ENCODE results near the gene FAM229B. TPM values are rescaled to one million over a fixed set of nuclear protein-coding genes. Genes with fewer than 3 reads are reported as not detected.
"Not testable (repeated sequence)": the region's sequence is repeated elsewhere in the genome, so short reads cannot be mapped to it uniquely, and the experiment has no call there.

FAM229B gene, protein sequence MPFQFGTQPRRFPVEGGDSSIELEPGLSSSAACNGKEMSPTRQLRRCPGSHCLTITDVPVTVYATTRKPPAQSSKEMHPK
- 9.1 and 9.8 TPM in 2 replicates for total RNA-seq (2012; rRNA removed)

DNA sequence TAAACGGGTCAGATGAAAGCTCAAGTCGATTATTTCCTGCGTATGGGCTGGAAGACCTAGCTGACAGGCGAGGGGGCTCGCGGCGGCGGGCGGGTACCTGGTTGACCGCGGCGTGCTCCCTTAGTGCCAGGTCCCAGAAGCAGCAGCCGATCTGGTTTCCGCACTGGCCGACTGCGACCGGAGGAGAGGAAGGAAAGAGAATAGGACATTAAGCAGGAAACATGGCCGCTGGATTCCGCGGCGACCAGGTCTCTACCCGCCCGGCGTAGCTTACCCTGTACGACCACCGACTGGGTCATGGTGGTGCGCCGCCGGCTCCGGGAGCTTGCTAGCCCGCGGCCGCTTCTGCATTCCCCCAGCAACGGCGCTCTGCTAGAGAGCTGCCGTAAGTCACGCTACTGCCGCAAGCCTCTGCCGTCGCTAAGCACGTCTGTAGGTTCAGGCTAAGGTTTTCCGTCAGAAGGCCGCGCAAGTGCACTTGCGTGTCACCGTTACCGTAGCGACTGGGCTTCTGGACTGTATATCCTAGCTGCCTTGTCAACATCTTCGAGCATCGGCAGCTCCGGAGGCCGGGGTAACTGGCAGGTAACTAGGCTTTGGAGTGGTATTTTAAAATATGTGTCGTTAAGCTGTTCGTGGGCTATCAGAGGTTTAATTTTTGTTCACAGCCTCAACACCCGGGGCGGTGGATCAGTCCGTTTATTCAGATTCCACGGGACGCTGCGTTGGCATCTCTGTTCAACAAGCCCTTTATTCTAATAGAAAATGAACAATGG lies at the start of gene FAM229B, which contains the start of gene TUBE1:
TSS of gene FAM229B (plus strand) at position 456 of the 776 bp plus-strand sequence. CDS start 11,693 bp downstream, outside the sequence.
TSS of gene TUBE1 (minus strand) at position 347 of the 776 bp plus-strand sequence. CDS start at position 299, 48 bp downstream.
- no peaks in the 10 kb centered on the region for H3K27me3 ChIP-seq (ENCODE audit: control insufficient read depth, insufficient read depth, low read length)
- H3K9ac ChIP-seq (ENCODE audit: low read depth, low read length), result peak within 1 kb of the TSS; percentile 86
- peak within 1 kb of the TSS; percentile 98 for H3K4me3 ChIP-seq (ENCODE audit: low read length)
- H3K4me2 ChIP-seq (ENCODE audit: low read length), result peak within 1 kb of the TSS; percentile 92
- H3K9me3 ChIP-seq (replicated peaks; ENCODE audit: low read length), result no peaks in the 10 kb centered on the region
- H3K4me1 ChIP-seq (ENCODE audit: control insufficient read depth, insufficient read depth, low read length), result peaks cover 4% of the 10 kb centered on the region
- H3K36me3 ChIP-seq (ENCODE audit: insufficient read depth, low read length), result peaks cover 8% of the 10 kb centered on the region

GRCh38 chr6:112037783-112038216 lies 49.6 kb upstream of the FAM229B start:
- H3K4me3 ChIP-seq (ENCODE audit: low read length), result peak overlapping the region; percentile 41
- H3K9ac ChIP-seq (ENCODE audit: low read depth, low read length), result peak overlapping the region; percentile 97
- H3K27me3 ChIP-seq (ENCODE audit: control insufficient read depth, insufficient read depth, low read length), result no peaks in the 10 kb centered on the region
- H3K4me1 ChIP-seq (ENCODE audit: control insufficient read depth, insufficient read depth, low read length), result peaks cover 84% of the 10 kb centered on the region
- H3K9me3 ChIP-seq (replicated peaks; ENCODE audit: low read length), result no peaks in the 10 kb centered on the region
- no peaks in the 10 kb centered on the region for H3K36me3 ChIP-seq (ENCODE audit: insufficient read depth, low read length)
- peak overlapping the region; percentile 61 for H3K4me2 ChIP-seq (ENCODE audit: low read length)

DNA sequence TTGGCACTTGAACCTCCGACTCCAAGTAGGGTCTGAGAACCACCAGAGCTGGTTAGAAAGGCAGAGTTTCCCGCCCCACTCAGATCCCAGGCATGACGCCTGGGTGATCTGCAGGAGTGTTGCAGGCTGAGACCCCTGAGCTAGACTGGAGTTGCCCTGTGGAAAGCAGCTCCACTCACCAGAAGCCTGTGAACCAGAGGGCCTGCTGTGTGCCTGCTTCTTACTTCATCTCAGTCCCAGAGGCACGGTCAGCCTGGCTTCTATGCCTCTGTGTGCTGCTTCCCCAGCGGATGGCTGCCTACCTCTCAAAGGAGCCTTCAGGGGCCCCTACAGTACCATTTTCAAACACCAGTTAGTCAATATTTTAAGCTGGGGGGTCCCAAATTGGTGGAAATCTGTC lies 49.1 kb upstream of the FAM229B start:
- Histone ChIP-seq H3K4me1 (ENCODE audit: control insufficient read depth, insufficient read depth, low read length) (peaks cover 85% of the 10 kb centered on the region), H3K27me3 (ENCODE audit: control insufficient read depth, insufficient read depth, low read length) (no peaks in the 10 kb centered on the region), H3K36me3 (ENCODE audit: insufficient read depth, low read length) (no peaks in the 10 kb centered on the region), H3K9me3 (replicated peaks; ENCODE audit: low read length) (no peaks in the 10 kb centered on the region), H3K4me2 (ENCODE audit: low read length) (peak overlapping the region; percentile 61), H3K4me3 (ENCODE audit: low read length) (peak overlapping the region; percentile 41), H3K9ac (ENCODE audit: low read depth, low read length) (peak overlapping the region; percentile 97)

DNA sequence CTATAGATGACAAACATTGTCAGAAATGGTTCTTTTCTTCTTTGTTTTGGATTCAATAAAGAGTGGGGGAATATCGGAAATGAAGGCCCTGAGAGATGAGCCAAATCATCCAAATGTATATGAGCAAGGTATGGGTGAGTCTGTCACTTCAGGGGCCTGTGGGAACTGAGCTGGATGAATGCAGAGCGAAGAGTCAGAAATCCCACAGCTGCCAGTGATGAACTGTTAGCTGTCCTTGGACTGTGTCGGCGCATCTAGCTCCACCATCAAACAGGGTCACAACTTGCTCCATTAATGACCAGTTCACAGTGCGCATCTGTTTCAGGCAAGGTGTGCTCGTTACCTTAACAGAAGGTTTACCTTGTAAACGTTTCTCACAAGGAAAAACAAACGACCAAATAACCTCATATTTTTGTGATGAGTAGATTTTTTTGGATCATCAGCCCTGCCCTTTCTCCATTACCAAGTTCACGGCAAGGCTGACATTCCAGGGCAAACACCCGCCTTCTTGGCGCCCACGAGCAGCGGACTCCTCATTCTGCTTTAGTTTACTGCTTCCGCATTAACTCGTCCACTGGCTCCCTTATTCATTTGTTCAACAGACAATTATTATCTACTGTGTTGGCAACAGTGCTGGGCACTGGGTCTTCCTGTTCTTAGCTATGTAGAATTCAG lies 48.5 kb upstream of the FAM229B start:
- H3K9ac ChIP-seq (ENCODE audit: low read depth, low read length), result peak overlapping the region; percentile 97
- H3K4me3 ChIP-seq (ENCODE audit: low read length), result peak overlapping the region; percentile 6
- no peaks in the 10 kb centered on the region for H3K9me3 ChIP-seq (replicated peaks; ENCODE audit: low read length)
- H3K27me3 ChIP-seq (ENCODE audit: control insufficient read depth, insufficient read depth, low read length), result no peaks in the 10 kb centered on the region
- peak overlapping the region; percentile 61 for H3K4me2 ChIP-seq (ENCODE audit: low read length)
- H3K4me1 ChIP-seq (ENCODE audit: control insufficient read depth, insufficient read depth, low read length), result peaks cover 81% of the 10 kb centered on the region
- H3K36me3 ChIP-seq (ENCODE audit: insufficient read depth, low read length), result no peaks in the 10 kb centered on the region

DNA sequence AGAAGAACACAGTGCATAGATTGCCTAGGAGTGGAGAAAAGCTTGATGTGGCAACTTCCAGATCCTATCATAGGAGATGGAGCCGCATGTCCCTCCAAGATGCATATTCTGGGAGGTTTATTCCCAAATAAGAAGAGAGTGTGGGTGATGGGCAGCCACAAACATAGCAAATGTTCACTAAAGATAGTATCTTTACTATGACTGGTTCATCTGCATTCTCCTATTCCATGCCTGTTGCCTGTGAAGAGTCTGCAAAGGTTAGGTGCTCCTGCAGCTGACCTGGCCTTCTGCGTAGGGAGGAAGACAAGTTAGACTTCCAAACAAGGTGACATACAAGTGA lies 48.0 kb upstream of the FAM229B start:
- peak overlapping the region; percentile 6 for H3K4me3 ChIP-seq (ENCODE audit: low read length)
- H3K9ac ChIP-seq (ENCODE audit: low read depth, low read length), result peak overlapping the region; percentile 97
- H3K36me3 ChIP-seq (ENCODE audit: insufficient read depth, low read length), result no peaks in the 10 kb centered on the region
- H3K4me2 ChIP-seq (ENCODE audit: low read length), result peak overlapping the region; percentile 61
- H3K27me3 ChIP-seq (ENCODE audit: control insufficient read depth, insufficient read depth, low read length), result no peaks in the 10 kb centered on the region
- H3K9me3 ChIP-seq (replicated peaks; ENCODE audit: low read length), result no peaks in the 10 kb centered on the region
- H3K4me1 ChIP-seq (ENCODE audit: control insufficient read depth, insufficient read depth, low read length), result peaks cover 81% of the 10 kb centered on the region

DNA sequence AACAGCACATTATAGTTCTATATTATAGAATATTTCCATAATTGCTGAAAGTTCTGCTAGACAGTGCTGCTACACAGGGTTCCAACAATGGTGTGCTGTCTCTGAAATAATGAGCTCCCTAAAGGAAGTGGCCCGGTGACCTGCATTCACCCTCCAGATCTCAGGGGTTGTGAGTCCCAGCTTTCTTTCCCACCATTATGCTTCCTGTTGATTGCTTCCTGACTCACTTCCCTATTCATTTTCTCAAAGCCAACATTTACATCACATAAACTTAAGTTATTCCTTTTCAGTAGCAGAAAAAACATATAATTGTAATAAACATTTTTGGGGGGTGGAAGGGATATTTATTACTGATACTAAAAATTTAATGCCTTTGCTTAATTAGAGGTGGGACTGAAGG lies 46.4 kb upstream of the FAM229B start:
- Histone ChIP-seq H3K4me1 (ENCODE audit: control insufficient read depth, insufficient read depth, low read length) (peaks cover 84% of the 10 kb centered on the region), H3K4me2 (ENCODE audit: low read length) (no peak overlapping the region), H3K27me3 (ENCODE audit: control insufficient read depth, insufficient read depth, low read length) (no peaks in the 10 kb centered on the region), H3K4me3 (ENCODE audit: low read length) (no peak overlapping the region), H3K9me3 (replicated peaks; ENCODE audit: low read length) (no peaks in the 10 kb centered on the region), H3K36me3 (ENCODE audit: insufficient read depth, low read length) (no peaks in the 10 kb centered on the region), H3K9ac (ENCODE audit: low read depth, low read length) (peak overlapping the region; percentile 97)

- Histone ChIP-seq H3K4me1 (ENCODE audit: control insufficient read depth, insufficient read depth, low read length) (peaks cover 79% of the 10 kb centered on the region), H3K9me3 (replicated peaks; ENCODE audit: low read length) (no peaks in the 10 kb centered on the region), H3K9ac (ENCODE audit: low read depth, low read length) (peak overlapping the region; percentile 97), H3K4me3 (ENCODE audit: low read length) (no peak overlapping the region), H3K4me2 (ENCODE audit: low read length) (no peak overlapping the region), H3K36me3 (ENCODE audit: insufficient read depth, low read length) (no peaks in the 10 kb centered on the region), H3K27me3 (ENCODE audit: control insufficient read depth, insufficient read depth, low read length) (no peaks in the 10 kb centered on the region)
Measured at GRCh38 chr6:112041535-112041934, 45.9 kb upstream of the FAM229B start.

DNA sequence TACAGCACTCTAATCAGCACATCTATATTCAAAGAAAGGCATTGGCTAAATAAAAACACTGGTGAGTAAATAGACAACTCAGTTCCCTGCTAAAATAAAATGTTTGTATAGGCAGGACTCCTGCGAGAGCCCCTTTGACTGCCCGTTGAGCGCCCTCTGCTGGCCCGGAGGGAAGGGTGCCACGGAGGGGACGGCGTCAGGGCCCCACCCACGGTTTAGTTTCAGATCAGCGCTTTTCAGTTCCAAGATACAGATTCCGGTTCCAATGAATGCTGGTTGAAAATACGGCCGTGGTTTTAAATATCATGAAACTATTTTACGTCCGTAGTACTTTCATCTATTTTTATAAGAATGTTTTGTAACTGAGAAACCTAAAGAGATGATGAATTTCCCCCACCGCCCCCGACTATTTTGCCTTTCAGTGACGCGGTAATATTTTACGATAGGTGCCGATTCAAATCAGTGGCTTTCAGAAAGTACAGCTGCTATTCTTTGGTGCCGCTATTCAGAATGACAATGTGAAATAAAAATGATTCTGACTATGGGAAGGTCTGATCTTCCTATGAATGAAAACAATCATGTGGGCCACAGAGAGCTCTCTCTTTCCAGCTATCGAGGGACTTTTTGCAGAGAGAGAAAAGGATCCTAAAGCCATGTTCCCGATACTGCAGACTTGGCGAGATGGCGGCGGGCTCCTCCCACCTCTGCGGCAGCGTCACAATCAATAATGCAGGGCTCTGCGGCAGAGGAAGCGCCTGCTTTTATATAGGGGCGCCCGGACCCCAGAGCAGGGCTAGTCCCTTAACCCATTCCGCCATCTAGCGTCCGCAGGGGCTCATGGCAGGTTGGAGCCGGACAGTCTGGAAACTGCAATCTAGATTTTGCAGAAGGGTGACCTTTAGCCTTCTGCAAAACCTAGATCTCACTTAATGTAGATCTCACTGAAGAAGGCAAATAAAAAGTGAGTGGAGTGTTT lies 44.1 kb upstream of the FAM229B start:
- H3K4me2 ChIP-seq (ENCODE audit: low read length), result peak overlapping the region; percentile 94
- no peaks in the 10 kb centered on the region for H3K27me3 ChIP-seq (ENCODE audit: control insufficient read depth, insufficient read depth, low read length)
- peak overlapping the region; percentile 97 for H3K9ac ChIP-seq (ENCODE audit: low read depth, low read length)
- no peaks in the 10 kb centered on the region for H3K9me3 ChIP-seq (replicated peaks; ENCODE audit: low read length)
- H3K4me1 ChIP-seq (ENCODE audit: control insufficient read depth, insufficient read depth, low read length), result peaks cover 64% of the 10 kb centered on the region
- peak overlapping the region; percentile 79 for H3K4me3 ChIP-seq (ENCODE audit: low read length)
- H3K36me3 ChIP-seq (ENCODE audit: insufficient read depth, low read length), result no peaks in the 10 kb centered on the region

- Histone ChIP-seq H3K4me1 (ENCODE audit: control insufficient read depth, insufficient read depth, low read length) (peaks cover 55% of the 10 kb centered on the region), H3K36me3 (ENCODE audit: insufficient read depth, low read length) (no peaks in the 10 kb centered on the region), H3K4me2 (ENCODE audit: low read length) (no peak overlapping the region), H3K4me3 (ENCODE audit: low read length) (no peak overlapping the region), H3K27me3 (ENCODE audit: control insufficient read depth, insufficient read depth, low read length) (no peaks in the 10 kb centered on the region), H3K9me3 (replicated peaks; ENCODE audit: low read length) (no peaks in the 10 kb centered on the region), H3K9ac (ENCODE audit: low read depth, low read length) (peak overlapping the region; percentile 57)
Measured at GRCh38 chr6:112044196-112044595, 43.2 kb upstream of the FAM229B start.

DNA sequence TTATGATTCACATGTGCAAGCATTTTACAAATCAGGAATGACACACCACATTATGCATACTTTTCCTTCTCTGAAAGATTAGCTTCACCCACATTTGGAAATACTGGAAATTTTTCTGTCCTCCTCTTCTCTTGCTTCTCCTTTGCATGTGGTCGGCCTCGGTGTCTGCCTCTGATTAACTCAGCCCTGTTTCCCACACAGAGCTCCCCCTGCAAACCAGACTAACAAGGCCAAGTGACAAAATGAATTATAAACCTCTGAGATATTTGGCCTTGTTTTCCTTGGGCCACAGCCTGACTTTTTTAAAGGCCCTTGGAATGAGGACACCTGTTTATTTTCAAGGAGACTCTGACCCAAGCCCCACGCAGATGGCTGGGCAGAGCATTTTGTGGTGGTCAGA lies 42.5 kb upstream of the FAM229B start:
- Histone ChIP-seq H3K9ac (ENCODE audit: low read depth, low read length) (peak overlapping the region; percentile 57), H3K27me3 (ENCODE audit: control insufficient read depth, insufficient read depth, low read length) (no peaks in the 10 kb centered on the region), H3K4me1 (ENCODE audit: control insufficient read depth, insufficient read depth, low read length) (peaks cover 49% of the 10 kb centered on the region), H3K4me2 (ENCODE audit: low read length) (no peak overlapping the region), H3K36me3 (ENCODE audit: insufficient read depth, low read length) (no peaks in the 10 kb centered on the region), H3K4me3 (ENCODE audit: low read length) (no peak overlapping the region), H3K9me3 (replicated peaks; ENCODE audit: low read length) (no peaks in the 10 kb centered on the region)

DNA sequence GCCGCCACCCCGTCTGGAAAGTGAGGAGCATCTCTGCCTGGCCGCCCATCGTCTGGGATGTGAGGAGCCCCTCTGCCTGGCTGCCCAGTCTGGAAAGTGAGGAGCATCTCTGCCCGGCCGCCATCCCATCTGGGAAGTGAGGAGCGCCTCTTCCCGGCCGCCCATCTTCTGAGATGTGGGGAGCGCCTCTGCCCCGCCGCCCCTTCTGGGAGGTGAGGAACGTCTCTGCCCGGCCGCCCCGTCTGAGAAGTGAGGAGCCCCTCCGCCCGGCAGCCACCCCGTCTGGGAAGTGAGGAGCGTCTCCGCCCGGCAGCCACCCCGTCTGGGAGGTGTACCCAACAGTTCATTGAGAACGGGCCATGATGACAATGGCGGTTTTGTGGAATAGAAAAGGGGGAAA lies 39.9 kb upstream of the FAM229B start:
- H3K36me3 ChIP-seq (ENCODE audit: insufficient read depth, low read length); H3K4me2 ChIP-seq (ENCODE audit: low read length); H3K27me3 ChIP-seq (ENCODE audit: control insufficient read depth, insufficient read depth, low read length); H3K9ac ChIP-seq (ENCODE audit: low read depth, low read length); H3K9me3 ChIP-seq (replicated peaks; ENCODE audit: low read length); H3K4me3 ChIP-seq (ENCODE audit: low read length): not testable (repeated sequence)
- H3K4me1 ChIP-seq (ENCODE audit: control insufficient read depth, insufficient read depth, low read length), result peaks cover 22% of the 10 kb centered on the region
